ENCODE results near the gene POM121.
A peak's percentile ranks its signal among the peaks of the same experiment; 100 is the strongest.
"Not testable (repeated sequence)": the region's sequence is repeated elsewhere in the genome, so short reads cannot be mapped to it uniquely, and the experiment has no call there.

The POM121 gene

DNA sequence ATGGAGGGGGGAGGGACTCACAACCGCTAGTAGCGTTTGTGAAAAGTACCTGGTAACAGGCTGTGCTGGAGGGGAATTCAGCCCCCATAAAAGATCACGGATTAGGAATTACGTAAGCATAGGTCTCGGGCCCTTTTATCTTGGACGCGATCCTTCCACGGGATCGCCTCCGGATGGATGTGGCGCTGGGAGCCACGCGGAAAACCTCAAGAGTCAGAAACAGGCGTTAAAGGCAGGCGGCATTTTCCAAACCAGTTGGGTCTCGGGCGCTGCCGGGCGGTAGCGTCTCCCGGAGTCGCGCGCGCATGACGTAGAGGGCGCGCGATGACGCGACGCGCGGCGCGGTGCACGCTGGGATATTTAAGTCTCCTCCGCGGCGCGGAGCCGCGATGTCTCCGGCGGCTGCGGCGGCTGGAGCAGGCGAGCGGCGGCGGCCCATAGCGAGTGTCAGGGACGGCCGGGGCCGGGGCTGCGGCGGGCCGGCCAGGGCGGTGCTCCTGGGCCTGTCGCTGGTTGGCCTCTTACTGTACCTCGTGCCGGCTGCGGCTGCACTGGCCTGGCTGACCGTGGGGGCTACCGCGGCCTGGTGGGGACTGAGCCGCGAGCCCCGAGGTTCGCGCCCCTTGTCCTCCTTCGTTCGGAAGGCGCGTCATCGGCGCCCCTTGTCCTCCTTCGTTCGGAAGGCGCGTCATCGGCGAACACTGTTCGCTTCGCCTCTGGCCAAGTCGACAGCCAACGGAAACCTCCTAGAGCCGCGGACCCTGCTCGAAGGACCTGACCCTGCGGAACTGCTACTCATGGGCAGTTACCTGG, at the start of gene POM121:
Gene POM121, plus strand, starts transcription at position 363 of the 813 bp plus-strand sequence. Its CDS starts 27 bp downstream, at position 390.
- TF ChIP-seq GLIS3 (CRISPR knock-in tag; IDR thresholded peaks at IDR 0.05), result 0 out of 2 replicates have a peak, but pooled peaks have one; percentile 4
- TF ChIP-seq, protein P1, sequence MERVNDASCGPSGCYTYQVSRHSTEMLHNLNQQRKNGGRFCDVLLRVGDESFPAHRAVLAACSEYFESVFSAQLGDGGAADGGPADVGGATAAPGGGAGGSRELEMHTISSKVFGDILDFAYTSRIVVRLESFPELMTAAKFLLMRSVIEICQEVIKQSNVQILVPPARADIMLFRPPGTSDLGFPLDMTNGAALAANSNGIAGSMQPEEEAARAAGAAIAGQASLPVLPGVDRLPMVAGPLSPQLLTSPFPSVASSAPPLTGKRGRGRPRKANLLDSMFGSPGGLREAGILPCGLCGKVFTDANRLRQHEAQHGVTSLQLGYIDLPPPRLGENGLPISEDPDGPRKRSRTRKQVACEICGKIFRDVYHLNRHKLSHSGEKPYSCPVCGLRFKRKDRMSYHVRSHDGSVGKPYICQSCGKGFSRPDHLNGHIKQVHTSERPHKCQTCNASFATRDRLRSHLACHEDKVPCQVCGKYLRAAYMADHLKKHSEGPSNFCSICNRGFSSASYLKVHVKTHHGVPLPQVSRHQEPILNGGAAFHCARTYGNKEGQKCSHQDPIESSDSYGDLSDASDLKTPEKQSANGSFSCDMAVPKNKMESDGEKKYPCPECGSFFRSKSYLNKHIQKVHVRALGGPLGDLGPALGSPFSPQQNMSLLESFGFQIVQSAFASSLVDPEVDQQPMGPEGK (CRISPR knock-in tag; IDR thresholded peaks at IDR 0.05; ENCODE audit: borderline replicate concordance), result no peak
- 0 out of 2 replicates have a peak, but pooled peaks have one; percentile 59 for TF ChIP-seq ZNF70 (CRISPR knock-in tag; IDR thresholded peaks at IDR 0.05)
- TF ChIP-seq ZC3H10 (CRISPR knock-in tag; IDR thresholded peaks at IDR 0.05), result 0 out of 2 replicates have a peak, but pooled peaks have one; percentile 63
- peak; percentile 20; the same call in 1 of the 2 replicates for TF ChIP-seq ZFP3 (CRISPR knock-in tag; IDR thresholded peaks at IDR 0.05)
- TF ChIP-seq, protein P2, sequence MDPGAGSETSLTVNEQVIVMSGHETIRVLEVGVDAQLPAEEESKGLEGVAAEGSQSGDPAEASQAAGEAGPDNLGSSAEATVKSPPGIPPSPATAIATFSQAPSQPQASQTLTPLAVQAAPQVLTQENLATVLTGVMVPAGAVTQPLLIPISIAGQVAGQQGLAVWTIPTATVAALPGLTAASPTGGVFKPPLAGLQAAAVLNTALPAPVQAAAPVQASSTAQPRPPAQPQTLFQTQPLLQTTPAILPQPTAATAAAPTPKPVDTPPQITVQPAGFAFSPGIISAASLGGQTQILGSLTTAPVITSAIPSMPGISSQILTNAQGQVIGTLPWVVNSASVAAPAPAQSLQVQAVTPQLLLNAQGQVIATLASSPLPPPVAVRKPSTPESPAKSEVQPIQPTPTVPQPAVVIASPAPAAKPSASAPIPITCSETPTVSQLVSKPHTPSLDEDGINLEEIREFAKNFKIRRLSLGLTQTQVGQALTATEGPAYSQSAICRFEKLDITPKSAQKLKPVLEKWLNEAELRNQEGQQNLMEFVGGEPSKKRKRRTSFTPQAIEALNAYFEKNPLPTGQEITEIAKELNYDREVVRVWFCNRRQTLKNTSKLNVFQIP (CRISPR knock-in tag; IDR thresholded peaks at IDR 0.05; ENCODE audit: borderline replicate concordance, low read depth), result 0 out of 2 replicates have a peak, but pooled peaks have one; percentile 69
- TF ChIP-seq RARB (CRISPR knock-in tag; IDR thresholded peaks at IDR 0.05), result no peak
- no peak for TF ChIP-seq CSDC2 (CRISPR knock-in tag; IDR thresholded peaks at IDR 0.05)
- peak; percentile 92 for ATAC-seq

DNA sequence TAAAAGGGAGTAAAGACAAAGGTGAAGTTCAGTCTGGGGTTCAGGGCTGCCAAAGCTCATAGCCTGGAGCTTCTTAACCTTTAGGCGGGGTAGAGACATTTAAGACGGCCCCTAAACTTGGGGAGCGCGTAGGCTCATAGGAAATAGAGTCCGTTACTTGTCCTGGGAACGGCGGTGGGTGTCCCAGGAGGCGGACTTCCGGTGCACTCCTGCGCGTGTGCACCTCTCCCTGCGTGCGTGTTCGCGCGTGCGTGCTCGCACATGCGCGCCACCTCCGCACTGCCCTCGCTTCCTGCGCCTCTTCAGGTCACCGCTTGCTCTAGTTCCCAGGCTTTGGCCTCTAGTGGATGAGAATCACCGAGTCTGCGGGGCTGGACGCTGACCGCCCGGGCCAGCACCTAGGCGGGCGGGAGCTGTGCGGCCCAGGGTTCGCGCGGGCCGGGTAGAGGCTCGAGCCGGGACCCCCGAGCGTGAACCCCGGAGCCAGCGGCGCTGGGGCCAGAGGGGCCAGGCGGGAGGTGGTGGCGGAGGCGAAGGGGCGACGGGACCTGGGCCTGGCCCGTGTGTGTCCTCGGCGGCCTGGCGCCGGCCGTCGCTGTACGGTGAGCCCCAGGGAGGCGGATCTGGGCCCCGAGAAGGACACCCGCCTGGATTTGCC, 45.7 kb upstream of the POM121 start:
- peak; percentile 100 for ATAC-seq
- peak; percentile 76 for TF ChIP-seq ZFP3 (CRISPR knock-in tag; IDR thresholded peaks at IDR 0.05)

DNA sequence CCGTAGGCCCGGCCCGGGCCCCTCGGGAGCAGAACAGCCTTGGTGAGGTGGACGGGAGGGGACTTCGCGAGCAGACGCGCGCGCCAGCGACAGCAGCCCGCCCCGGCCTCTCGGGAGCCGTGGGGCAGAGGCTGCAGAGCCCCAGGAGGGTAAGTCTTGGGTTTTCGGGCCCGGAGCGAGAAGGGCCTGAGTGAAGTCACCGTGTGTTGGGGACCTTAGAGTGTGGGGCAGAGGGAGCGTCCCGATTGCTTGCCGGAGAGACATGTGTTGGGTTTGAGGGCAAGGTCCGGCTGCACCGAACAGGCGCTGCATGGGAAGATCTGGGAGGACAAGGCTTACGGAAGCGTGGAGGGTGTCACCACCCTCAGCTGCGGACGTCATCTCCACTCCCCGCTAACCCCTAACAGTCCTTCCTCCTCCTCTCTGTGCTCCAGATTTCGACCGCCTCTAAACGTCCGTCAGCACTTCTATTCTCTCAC, 45.1 kb upstream of the POM121 start:
- peak; percentile 19; the same call in 2 of the 3 replicates for ATAC-seq

DNA sequence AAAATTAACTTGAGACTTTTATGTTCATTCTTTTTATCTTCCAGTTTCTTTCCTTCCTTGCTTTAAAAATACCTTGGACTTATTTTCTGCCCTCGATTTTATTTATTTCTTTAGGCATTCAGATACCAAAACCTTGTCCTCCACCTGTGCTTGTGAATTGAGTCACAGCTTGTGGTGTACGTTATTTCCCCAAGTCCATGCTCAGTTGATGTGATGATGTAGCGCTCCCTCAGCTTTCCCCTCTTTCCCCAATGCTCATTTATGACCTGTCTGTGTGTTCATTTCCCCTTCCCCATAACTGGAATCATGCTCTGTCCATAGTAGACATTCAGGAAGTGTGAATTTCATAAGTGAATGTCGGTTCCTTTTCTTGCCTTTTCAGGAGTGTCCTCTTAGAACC, 33.1 kb upstream of the POM121 start:
- not testable (repeated sequence) for ATAC-seq

More for the DNA sequence above, 45.1 kb upstream of the POM121 start:
- TF ChIP-seq ZNF70 (CRISPR knock-in tag; IDR thresholded peaks at IDR 0.05), result peak; percentile 80; the same call in 1 of the 2 replicates

DNA sequence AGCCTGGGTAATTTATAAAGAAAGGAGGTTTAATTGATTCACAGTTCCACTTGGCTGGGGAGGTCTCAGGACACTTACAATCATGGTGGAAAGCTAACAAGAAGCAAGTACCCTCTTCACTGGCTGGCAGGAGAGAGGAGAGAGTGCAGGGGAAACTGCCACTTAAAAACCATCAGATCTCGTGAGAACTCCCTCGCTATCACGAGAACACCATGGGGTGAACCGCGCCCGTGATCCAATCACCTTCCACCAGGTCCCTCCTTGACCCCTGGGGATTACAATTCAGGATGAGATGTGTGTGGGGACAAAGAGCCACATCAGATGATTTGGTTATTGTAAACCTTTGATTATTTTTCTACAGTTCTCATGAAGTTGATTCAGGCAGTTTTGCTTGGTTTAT, 20.2 kb upstream of the POM121 start:
- not testable (repeated sequence) for ATAC-seq

DNA sequence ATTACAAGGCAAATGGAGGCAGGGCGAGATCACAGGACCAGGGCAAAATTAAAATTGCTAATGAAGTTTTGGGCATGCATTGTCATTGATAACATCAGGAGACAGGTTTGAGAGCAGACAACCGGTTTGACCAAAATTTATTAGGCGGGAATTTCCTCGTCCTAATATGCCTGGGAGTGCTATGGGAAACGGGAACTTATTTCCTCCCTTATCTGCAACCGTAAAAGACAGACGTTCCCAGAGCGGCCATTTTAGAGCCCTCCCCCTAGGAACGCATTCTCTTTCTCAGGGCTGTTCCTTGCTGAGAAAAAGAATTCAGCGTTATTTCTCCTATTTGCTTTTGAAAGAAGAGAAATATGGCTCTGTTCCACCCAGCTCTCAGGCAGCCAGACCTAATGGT, 16.5 kb upstream of the POM121 start:
- ATAC-seq, result not testable (repeated sequence)

DNA sequence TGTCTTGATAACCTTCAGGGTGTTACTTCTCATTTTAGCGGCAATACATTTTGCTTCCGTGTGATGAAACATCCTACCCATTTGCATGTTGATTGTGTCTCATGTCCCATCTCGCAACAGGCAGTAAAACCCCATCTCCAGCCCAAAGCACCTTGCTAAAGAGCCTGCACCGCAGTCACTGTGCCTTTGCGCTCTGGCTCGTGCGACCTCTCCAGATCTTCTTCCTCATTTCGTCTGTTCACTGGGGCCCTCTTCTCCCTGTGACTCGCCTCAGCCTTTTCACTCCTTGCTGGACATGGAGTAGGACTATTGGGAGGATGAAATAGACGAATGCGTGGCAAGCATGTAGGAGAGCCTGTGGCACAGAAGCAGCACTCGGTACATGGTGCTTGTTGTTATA, 13.5 kb upstream of the POM121 start:
- not testable (repeated sequence) for ATAC-seq

DNA sequence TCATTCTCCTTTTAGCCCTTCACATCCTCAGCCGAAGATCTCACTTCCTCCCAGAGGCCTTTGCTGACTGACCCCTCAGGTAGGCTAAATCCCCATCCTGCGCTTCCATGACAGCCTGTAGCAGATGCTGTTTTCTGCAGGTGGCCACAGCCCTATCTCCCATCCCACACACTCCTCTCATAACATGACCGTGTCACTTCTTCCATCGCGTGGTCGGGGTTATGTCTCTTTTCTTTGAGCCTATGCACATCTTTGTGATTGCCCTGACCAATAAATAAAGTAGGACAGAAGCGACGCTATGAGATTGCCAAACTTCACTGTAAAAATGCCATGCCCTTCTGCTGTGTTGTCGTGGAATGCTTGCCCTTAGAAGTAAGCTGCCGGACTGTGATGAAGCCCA, 11.1 kb upstream of the POM121 start:
- ATAC-seq, result not testable (repeated sequence)

DNA sequence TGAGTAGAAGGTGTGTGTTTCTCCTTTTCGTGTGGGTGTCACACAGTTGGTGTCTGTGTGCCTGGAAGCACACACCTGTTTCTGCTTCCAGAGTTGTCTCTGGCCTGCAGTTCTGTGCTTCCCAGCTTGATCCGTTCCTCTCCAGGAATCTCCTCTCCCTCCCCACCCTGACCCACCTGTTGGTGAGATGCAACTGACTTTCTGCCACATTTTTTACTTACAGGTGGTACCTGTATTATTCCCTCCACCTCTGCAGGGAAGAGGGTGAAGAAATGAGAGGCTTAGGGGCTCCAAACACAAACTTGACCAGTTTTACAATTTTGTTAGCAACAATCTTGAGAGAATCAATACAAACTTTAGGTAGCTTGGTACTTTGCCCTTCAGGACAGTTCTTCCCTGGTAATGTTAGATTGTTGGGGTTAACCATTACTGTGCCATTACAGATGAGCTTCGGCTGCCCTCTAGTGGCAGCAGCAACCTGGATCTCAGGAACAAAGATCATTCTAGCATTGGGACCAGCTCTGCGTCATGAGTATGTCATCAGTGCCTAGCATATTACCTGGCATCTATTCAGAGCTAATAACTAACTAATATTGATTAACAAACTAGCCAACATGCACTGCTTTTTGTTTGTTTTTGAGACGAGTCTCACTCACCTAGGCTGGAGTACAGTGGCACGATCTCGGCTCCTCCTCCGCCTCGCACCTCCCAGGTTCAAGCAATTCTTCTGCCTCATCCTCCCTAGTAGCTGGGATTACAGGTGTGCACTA, 10.0 kb upstream of the POM121 start:
- ATAC-seq, result peak; percentile 94

DNA sequence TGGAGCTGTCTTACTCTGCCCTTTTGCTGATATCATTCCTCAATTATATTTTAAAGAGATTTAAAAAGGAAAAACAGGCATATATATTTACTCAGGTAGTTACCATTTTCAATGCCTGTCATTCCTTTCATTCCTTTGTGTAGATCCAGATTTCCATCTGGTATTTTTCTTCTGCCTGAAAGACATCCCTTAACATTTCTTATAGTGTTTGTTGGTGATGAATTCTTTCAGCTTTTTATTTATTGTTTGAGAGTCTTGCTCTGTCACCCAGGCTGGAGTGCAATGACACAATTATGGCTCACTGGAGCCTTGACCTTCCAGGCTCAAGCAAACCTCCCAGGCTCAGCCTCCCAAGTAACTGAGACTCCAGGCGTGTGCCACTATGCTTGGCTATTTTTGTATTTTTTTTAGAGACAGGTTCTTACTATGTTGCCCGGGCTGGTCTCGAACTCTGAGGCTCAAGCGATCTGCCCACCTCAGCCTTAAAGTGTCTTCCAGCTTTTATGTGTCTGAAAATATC, 5.6 kb upstream of the POM121 start:
- ATAC-seq, result peak; percentile 15; the same call in 1 of the 3 replicates
- TF ChIP-seq, protein P1 (CRISPR knock-in tag; IDR thresholded peaks at IDR 0.05; ENCODE audit: borderline replicate concordance), result no peak
- no peak for TF ChIP-seq SNAI2 (CRISPR knock-in tag; IDR thresholded peaks at IDR 0.05)
- TF ChIP-seq RARB (CRISPR knock-in tag; IDR thresholded peaks at IDR 0.05), result no peak
- TF ChIP-seq BACH2 (CRISPR knock-in tag; IDR thresholded peaks at IDR 0.05; ENCODE audit: borderline replicate concordance), result no peak
- TF ChIP-seq GLIS3 (CRISPR knock-in tag; IDR thresholded peaks at IDR 0.05), result no peak

Measured in SK-N-SH treated with all-trans-retinoic acid at 6 μM for 48 hours (cell line).